ENCODE data around the gene COL15A1. TPM values are rescaled to one million over a fixed set of nuclear protein-coding genes. Genes with fewer than 3 reads are reported as not detected.

COL15A1 gene
- polyA plus RNA-seq, 1 experiment = 112 TPM

DNA sequence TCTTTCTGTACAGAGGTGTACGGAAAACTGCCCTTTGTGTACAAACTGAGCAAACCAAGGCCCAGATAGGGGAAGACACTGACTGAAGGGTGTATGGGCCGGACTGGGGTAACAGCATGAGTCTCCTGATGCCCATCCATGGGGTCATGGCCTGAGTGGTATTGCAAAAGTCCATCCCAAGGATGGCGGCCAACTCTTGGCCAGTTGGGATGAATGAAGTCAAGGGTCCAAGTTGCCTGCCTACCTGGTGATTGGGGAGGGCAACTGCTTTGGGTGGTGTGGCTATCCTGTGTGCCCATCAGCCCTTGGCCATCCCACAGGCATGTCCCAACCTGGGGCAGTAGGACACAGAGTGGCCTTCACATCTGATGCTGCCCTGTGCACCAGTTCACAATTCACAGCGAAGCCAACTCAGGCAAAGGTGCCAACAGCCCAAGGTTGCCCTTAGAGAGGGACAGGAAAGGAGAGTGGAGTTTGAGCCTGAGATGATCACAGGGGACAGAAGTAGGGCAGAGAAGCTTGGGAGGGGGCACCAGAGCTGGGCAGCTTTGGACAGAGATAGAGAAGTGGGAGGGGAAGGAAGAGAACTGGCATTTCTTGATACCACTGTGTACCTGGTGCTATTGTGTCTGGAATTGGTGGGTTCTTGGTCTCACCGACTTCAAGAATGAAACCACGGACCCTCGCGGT, 46.6 kb downstream of the COL15A1 start:
- Histone ChIP-seq H3K36me3 (ENCODE audit: control insufficient read depth, insufficient read depth, low read length) (peaks cover 3% of the 10 kb centered on the region; the same call in 1 of the 2 replicates), H3K4me3 (ENCODE audit: low read depth, low read length) (no peak overlapping the region), H3K27me3 (ENCODE audit: control insufficient read depth, insufficient read depth, low read length) (no peaks in the 10 kb centered on the region; the same call in none of the 2 replicates)
- ChIA-PET CTCF (interaction anchor here (1.1 to 3.7 kb wide), 12 partner anchors 8 to 151 kb away, joined by 3 to 20 read pairs (median 3); no protein-coding TSS in a partner anchor), POLR2A (interaction anchor here (0.5 to 1.4 kb wide), 2 partner anchors 26 to 145 kb away, joined by 3 to 5 read pairs; no protein-coding TSS in a partner anchor)
- TF ChIP-seq, protein P1, sequence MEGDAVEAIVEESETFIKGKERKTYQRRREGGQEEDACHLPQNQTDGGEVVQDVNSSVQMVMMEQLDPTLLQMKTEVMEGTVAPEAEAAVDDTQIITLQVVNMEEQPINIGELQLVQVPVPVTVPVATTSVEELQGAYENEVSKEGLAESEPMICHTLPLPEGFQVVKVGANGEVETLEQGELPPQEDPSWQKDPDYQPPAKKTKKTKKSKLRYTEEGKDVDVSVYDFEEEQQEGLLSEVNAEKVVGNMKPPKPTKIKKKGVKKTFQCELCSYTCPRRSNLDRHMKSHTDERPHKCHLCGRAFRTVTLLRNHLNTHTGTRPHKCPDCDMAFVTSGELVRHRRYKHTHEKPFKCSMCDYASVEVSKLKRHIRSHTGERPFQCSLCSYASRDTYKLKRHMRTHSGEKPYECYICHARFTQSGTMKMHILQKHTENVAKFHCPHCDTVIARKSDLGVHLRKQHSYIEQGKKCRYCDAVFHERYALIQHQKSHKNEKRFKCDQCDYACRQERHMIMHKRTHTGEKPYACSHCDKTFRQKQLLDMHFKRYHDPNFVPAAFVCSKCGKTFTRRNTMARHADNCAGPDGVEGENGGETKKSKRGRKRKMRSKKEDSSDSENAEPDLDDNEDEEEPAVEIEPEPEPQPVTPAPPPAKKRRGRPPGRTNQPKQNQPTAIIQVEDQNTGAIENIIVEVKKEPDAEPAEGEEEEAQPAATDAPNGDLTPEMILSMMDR (IDR thresholded peaks at IDR 0.05; ENCODE audit: insufficient read depth, low read depth, low read length) = no peak
- no peak for DNase-seq (ENCODE audit: low read depth)

DNA sequence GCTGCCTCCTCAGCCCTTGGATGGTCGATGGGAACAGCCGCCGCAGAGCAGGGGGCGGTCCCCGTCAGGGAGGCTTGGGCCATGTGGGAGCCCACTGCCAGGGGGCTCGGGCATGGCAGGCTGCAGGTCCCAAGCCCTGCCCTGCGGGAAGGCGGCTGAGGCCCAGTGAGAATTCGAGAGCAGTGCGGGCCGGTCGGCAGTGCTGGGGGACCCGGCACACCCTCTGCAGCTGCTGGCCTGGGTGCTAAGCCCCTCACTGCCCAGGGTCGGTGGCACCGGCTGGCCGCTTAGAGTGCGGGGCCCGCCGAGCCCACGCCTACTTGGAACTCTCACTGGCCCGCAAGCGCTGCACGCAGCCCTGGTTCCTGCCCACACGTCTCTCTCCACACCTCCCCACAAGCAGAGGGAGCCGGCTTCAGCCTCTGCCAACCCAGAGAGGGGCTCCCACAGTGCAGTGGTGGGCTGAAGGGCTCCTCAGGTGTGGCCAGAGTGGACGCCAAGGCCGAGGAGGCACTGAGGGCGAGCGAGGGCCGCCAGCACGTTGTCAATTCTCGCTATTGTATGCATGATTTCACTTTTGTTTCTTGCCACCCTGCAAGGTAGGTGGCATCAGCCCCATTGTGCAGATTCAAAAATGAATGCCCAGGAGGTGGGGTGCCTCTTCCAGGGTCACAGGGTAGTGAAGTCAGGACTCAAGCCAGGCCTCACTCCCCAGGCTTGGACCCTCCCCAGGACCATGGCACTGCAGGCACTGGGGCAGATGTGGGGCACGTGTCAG, 48.6 kb downstream of the COL15A1 start:
- Histone ChIP-seq H3K4me3 (ENCODE audit: low read depth, low read length) (no peak overlapping the region), H3K36me3 (ENCODE audit: control insufficient read depth, insufficient read depth, low read length) (peaks cover 2% of the 10 kb centered on the region), H3K27me3 (ENCODE audit: control insufficient read depth, insufficient read depth, low read length) (peaks cover 1% of the 10 kb centered on the region; the same call in 1 of the 2 replicates)
- ChIA-PET CTCF (interaction anchor here (1.7 kb wide), 1 partner anchor 9 kb away, joined by 4 read pairs; no protein-coding TSS in a partner anchor), POLR2A (no interaction called here)
- TF ChIP-seq, protein P1 (IDR thresholded peaks at IDR 0.05; ENCODE audit: insufficient read depth, low read depth, low read length) = no peak
- DNase-seq (ENCODE audit: low read depth) = no peak

DNA sequence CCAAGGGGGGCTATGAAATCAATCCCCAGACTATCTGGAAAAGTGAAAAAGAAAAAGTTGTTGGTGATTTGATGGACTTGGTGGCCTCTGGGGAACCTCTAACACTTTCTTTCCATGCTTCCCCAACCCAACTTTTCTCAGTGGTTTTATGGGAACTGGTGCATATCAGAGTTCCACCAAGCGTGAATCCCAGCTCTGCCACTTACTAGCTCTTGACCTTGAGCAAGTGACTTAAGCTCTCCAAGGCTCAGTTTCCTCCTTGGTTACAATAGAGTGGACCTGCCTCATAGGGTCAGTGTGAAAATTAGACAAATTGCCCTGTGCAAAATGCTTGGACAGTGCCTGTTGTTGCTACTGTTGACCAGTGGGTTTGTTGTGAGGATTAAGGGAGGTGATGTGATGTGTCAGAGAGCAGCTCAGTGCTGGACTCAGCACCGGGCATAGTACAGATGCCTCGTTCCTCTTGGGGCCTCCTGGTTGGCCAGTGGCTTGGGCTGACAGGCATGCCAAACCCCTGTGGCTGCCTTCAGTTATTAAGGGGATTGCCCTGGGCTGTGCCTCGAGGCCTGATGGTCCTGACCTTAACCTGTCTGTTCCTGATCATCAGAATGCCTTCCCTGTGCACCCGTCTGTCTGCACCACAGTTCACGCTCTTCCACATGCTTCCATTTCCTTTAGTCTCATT, 49.3 kb downstream of the COL15A1 start:
- H3K27me3 ChIP-seq (ENCODE audit: control insufficient read depth, insufficient read depth, low read length) = peaks cover 1% of the 10 kb centered on the region; the same call in 1 of the 2 replicates
- CTCF ChIA-PET = interaction anchor here (1.2 to 1.7 kb wide), 2 partner anchors 10 to 145 kb away, joined by 3 to 4 read pairs; no protein-coding TSS in a partner anchor
- peaks cover 2% of the 10 kb centered on the region for H3K36me3 ChIP-seq (ENCODE audit: control insufficient read depth, insufficient read depth, low read length)
- H3K4me3 ChIP-seq (ENCODE audit: low read depth, low read length) = no peak overlapping the region
- DNase-seq (ENCODE audit: low read depth) = no peak
- POLR2A ChIA-PET = no interaction called here
- TF ChIP-seq, protein P1 (IDR thresholded peaks at IDR 0.05; ENCODE audit: insufficient read depth, low read depth, low read length) = no peak

DNA sequence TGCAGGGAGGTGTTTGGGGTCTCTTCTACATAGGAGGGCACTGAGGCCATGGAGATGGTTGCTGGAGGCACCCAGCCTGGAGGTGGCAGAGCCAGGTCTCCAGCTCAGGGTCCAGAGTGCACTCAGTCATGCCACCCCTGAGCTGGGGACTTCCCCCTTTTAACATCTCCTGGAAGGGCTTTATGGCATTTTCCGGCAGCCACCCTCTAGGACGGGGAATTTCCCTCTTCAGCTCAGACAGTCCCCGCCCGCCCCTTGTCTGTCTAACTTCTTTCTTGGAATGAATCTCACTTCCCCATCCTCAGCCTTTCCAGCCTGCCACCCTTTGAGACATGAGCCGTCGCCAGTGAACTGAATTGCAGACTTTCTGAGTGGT, 49.9 kb downstream of the COL15A1 start:
- DNase-seq (ENCODE audit: low read depth) = no peak
- ChIA-PET POLR2A (no interaction called here), CTCF (interaction anchor here (1.0 to 1.7 kb wide), 3 partner anchors 10 to 146 kb away, joined by 3 to 4 read pairs (median 3); no protein-coding TSS in a partner anchor)
- peaks cover 2% of the 10 kb centered on the region for H3K36me3 ChIP-seq (ENCODE audit: control insufficient read depth, insufficient read depth, low read length)
- H3K27me3 ChIP-seq (ENCODE audit: control insufficient read depth, insufficient read depth, low read length) = peaks cover 1% of the 10 kb centered on the region; the same call in 1 of the 2 replicates
- H3K4me3 ChIP-seq (ENCODE audit: low read depth, low read length) = no peak overlapping the region
- TF ChIP-seq, protein P1 (IDR thresholded peaks at IDR 0.05; ENCODE audit: insufficient read depth, low read depth, low read length) = no peak
